Measurements from ENCODE around the gene C1QTNF9. TPM values are rescaled to one million over a fixed set of nuclear protein-coding genes. Genes with fewer than 3 reads are reported as not detected.

C1QTNF9 gene
- total and polyA plus RNA-seq, 9 of the 15 experiments (the other 6 are each of a cell fraction or from before 2014, with no cell fraction given): not detected

DNA sequence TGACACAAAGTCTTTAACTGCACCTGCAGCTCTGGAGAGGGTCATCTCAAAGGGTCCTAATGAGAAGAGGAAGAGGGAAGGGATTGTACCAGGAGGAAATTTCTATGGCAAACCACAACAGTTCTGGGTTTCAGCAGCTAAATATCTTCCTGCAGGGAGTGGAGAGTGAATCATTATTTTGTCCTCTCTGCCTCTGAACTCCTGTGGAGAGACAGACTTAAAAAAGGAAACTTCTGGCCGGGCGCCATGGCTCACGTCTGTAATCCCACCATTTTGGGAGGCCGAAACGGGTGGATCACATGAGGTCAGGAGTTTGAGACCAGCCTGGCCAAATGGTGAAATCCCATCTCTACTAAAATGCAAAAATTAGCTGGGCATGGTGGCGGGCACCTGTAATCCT, 16.9 kb upstream of the C1QTNF9 start:
- H3K27me3 ChIP-seq (ENCODE audit: control insufficient read depth in 2 of 2, insufficient read depth in 2 of 2, low read length in 2 of 2): peaks cover 12 to 30% of the 10 kb centered on the region in 2 experiments
- no TSS peak for BruUV-seq (replicated peaks)
- no peaks in the 10 kb centered on the region for H3K36me3 ChIP-seq (ENCODE audit: control insufficient read depth, insufficient read depth, low read length)
- no peak overlapping the region for H2AFZ ChIP-seq (ENCODE audit: low read depth, low read length)
- DNase-seq (ENCODE audit: extremely low read depth in 1 of 4, low spot score in 3 of 4) (no peak), FAIRE-seq (no peak), ATAC-seq (no peak)
- no peak overlapping the region for H3K4me3 ChIP-seq
- no peaks in the 10 kb centered on the region for H4K20me1 ChIP-seq (replicated peaks; ENCODE audit: control insufficient read depth, insufficient read depth, low read length)
- WGBS (ENCODE audit: insufficient coverage, low coverage, missing lambda C conversion rate): 0% methylated on average over 6 of the region's 6 CpGs
- no peak overlapping the region for H3K4me2 ChIP-seq (ENCODE audit: insufficient read depth, low read length)
- intact Hi-C loops (cut with micrococcal nuclease): no loop called here
- H3K9ac ChIP-seq (ENCODE audit: insufficient read depth in 1 of 2, low read depth in 2 of 2, low read length in 2 of 2): no peak overlapping the region
- in situ Hi-C loops (cut with MboI): no loop called here
- H3K4me1 ChIP-seq (replicated peaks in 1 of 2; ENCODE audit: control insufficient read depth in 2 of 2, insufficient read depth in 2 of 2, low read length in 2 of 2): no peaks in the 10 kb centered on the region
- no peak for TF ChIP-seq ZNF436 (CRISPR knock-in tag; IDR thresholded peaks at IDR 0.05)
- TF ChIP-seq, protein P1, sequence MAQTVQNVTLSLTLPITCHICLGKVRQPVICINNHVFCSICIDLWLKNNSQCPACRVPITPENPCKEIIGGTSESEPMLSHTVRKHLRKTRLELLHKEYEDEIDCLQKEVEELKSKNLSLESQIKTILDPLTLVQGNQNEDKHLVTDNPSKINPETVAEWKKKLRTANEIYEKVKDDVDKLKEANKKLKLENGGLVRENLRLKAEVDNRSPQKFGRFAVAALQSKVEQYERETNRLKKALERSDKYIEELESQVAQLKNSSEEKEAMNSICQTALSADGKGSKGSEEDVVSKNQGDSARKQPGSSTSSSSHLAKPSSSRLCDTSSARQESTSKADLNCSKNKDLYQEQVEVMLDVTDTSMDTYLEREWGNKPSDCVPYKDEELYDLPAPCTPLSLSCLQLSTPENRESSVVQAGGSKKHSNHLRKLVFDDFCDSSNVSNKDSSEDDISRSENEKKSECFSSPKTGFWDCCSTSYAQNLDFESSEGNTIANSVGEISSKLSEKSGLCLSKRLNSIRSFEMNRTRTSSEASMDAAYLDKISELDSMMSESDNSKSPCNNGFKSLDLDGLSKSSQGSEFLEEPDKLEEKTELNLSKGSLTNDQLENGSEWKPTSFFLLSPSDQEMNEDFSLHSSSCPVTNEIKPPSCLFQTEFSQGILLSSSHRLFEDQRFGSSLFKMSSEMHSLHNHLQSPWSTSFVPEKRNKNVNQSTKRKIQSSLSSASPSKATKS (CRISPR knock-in tag; IDR thresholded peaks at IDR 0.05): no peak
- no peak for TF ChIP-seq U2AF1 (optimal IDR thresholded peaks at IDR 0.05; ENCODE audit: low read depth, low read length)
- no peak for TF ChIP-seq MEIS2 (IDR thresholded peaks at IDR 0.05; ENCODE audit: partially characterized antibody)
- TF ChIP-seq YBX1 (IDR thresholded peaks at IDR 0.05): no peak
- TF ChIP-seq CHD2 (IDR thresholded peaks at IDR 0.05; ENCODE audit: low read depth, low read length): no peak
- TF ChIP-seq NBN (IDR thresholded peaks at IDR 0.05; ENCODE audit: low read depth): no peak
- no peak for TF ChIP-seq TOE1 (IDR thresholded peaks at IDR 0.05; ENCODE audit: borderline replicate concordance)
- no peak for TF ChIP-seq TOE1 (CRISPR knock-in tag; IDR thresholded peaks at IDR 0.05; ENCODE audit: borderline replicate concordance, low read depth)
- no peak for TF ChIP-seq ZFX (CRISPR knock-in tag; IDR thresholded peaks at IDR 0.05)
- TF ChIP-seq ZNF253 (CRISPR knock-in tag; conservative IDR thresholded peaks at IDR 0.05): no peak
- no peak for TF ChIP-seq TAF1 (IDR thresholded peaks at IDR 0.05; ENCODE audit: control insufficient read depth, extremely low read depth, insufficient read depth, low read length, severe bottlenecking)
- TF ChIP-seq, protein P2, sequence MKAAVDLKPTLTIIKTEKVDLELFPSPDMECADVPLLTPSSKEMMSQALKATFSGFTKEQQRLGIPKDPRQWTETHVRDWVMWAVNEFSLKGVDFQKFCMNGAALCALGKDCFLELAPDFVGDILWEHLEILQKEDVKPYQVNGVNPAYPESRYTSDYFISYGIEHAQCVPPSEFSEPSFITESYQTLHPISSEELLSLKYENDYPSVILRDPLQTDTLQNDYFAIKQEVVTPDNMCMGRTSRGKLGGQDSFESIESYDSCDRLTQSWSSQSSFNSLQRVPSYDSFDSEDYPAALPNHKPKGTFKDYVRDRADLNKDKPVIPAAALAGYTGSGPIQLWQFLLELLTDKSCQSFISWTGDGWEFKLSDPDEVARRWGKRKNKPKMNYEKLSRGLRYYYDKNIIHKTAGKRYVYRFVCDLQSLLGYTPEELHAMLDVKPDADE (conservative IDR thresholded peaks at IDR 0.05; ENCODE audit: control insufficient read depth, low read depth, low read length): no peak
- TF ChIP-seq TFAM (CRISPR knock-in tag; conservative IDR thresholded peaks at IDR 0.05): no peak
- no peak for TF ChIP-seq ZNF146 (CRISPR knock-in tag; IDR thresholded peaks at IDR 0.05; ENCODE audit: unreplicated experiment)
- TF ChIP-seq, protein P3, sequence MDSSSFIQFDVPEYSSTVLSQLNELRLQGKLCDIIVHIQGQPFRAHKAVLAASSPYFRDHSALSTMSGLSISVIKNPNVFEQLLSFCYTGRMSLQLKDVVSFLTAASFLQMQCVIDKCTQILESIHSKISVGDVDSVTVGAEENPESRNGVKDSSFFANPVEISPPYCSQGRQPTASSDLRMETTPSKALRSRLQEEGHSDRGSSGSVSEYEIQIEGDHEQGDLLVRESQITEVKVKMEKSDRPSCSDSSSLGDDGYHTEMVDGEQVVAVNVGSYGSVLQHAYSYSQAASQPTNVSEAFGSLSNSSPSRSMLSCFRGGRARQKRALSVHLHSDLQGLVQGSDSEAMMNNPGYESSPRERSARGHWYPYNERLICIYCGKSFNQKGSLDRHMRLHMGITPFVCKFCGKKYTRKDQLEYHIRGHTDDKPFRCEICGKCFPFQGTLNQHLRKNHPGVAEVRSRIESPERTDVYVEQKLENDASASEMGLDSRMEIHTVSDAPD (CRISPR knock-in tag; IDR thresholded peaks at IDR 0.05): no peak
- TF ChIP-seq, protein P4, sequence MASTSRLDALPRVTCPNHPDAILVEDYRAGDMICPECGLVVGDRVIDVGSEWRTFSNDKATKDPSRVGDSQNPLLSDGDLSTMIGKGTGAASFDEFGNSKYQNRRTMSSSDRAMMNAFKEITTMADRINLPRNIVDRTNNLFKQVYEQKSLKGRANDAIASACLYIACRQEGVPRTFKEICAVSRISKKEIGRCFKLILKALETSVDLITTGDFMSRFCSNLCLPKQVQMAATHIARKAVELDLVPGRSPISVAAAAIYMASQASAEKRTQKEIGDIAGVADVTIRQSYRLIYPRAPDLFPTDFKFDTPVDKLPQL (IDR thresholded peaks at IDR 0.05; ENCODE audit: extremely low read depth, insufficient read length): no peak
- TF ChIP-seq ZNF316 (IDR thresholded peaks at IDR 0.05): no peak
- no peak overlapping the region for H3K27ac ChIP-seq (ENCODE audit: extremely low read depth, low read depth, low read length)
- no peaks in the 10 kb centered on the region for H3K79me2 ChIP-seq (ENCODE audit: control insufficient read depth, insufficient read depth, low read length)
- ChIA-PET CTCF (ENCODE audit: low intra/inter-chr PET ratio) (no interaction called here), POLR2A (no interaction called here)
- H3K9me1 ChIP-seq (ENCODE audit: control insufficient read depth, insufficient read depth, low read length): no peaks in the 10 kb centered on the region
- H3K9me3 ChIP-seq (replicated peaks; ENCODE audit: control insufficient read depth, insufficient read depth, low read depth, low read length): no peaks in the 10 kb centered on the region
